Transverse colon (tissue), 4 donors: ENCODE results near the gene RABGGTB. TPM values are rescaled to one million over a fixed set of nuclear protein-coding genes. Genes with fewer than 3 reads are reported as not detected.
A peak's percentile ranks its signal among the peaks of the same experiment; 100 is the strongest.

Experiments used
- DNase-seq: peaks from one replicate; pipeline ENCODE4 v3.0.0-alpha.2; 2019
- H3K27ac ChIP-seq, 4 donors: fragments of 200-600 bp; sonication (generic); 2 replicates each; pipeline ENCODE4 v1.5.1; 2016 to 2018; ENCODE audit warnings: inconsistent platforms in 4 of 4
- H3K27me3 ChIP-seq: fragments of 200-600 bp; sonication (generic); 2 replicates; pipeline ENCODE4 v1.5.1; 2017; ENCODE audit warnings: inconsistent platforms
- H3K36me3 ChIP-seq, 4 donors: fragments of 200-600 bp; sonication (generic); 2 replicates each; pipeline ENCODE4 v1.5.1; 2017 to 2019; ENCODE audit warnings: inconsistent platforms in 4 of 4
- H3K4me1 ChIP-seq, 4 donors: fragments of 200-600 bp; sonication (generic); 2 replicates each; pipeline ENCODE4 v1.5.1; 2017 to 2020; ENCODE audit warnings: inconsistent platforms in 4 of 4
- H3K4me3 ChIP-seq, 4 donors: fragments of 200-600 bp; sonication (generic); 1 replicate in 1 of 4; 2 replicates in 3 of 4; pipeline versions ENCODE4 v1.5.1 to v1.6.1; 2017 to 2019; ENCODE audit warnings: inconsistent platforms in 4 of 4
- H3K9me3 ChIP-seq, 2 donors: fragments of 200-600 bp; sonication (generic); 2 replicates each; pipeline ENCODE4 v1.5.1; 2017 to 2019; ENCODE audit warnings: inconsistent platforms in 2 of 2
- CTCF ChIP-seq, 5 experiments: fragments of 200-600 bp in 3 of 5; fragments of 450-650 bp in 2 of 5; sonication (generic) in 3 of 5; IDR thresholded peaks; 1 replicate in 2 of 5; 2 replicates in 3 of 5; pipeline ENCODE4 v1.5.1; 2016 to 2017; ENCODE audit warnings: antibody characterized with exemption in 5 of 5, inconsistent platforms in 3 of 5, mild to moderate bottlenecking in 2 of 5, moderate library complexity in 1 of 5
- EP300 ChIP-seq: sonication (generic); formaldehyde crosslinking; IDR thresholded peaks from one replicate; pipeline ENCODE4 v1.6.1; 2017; ENCODE audit warnings: antibody characterized with exemption, low read depth
- POLR2A ChIP-seq: fragments of 450-650 bp; IDR thresholded peaks from one replicate; pipeline ENCODE4 v1.6.1; 2016; ENCODE audit warnings: antibody characterized with exemption, mild to moderate bottlenecking, moderate library complexity
- POLR2AphosphoS5 ChIP-seq, 3 donors: sonication (generic); formaldehyde crosslinking; IDR thresholded peaks; one replicate each; pipeline ENCODE4 v1.6.1; 2016; ENCODE audit warnings: antibody characterized with exemption in 3 of 3
- WGBS, 2 donors: methylation state at CpG; one replicate each; pipeline ENCODE4 v1.1.5; 2018; ENCODE audit warnings: low coverage in 1 of 2; 5-methylcytosine and 5-hydroxymethylcytosine counted together
- in situ Hi-C, 4 donors: fragments of 200-750 bp; cut with MboI; loops; one replicate each; pipeline versions ENCODE4 v1.15.0 to v1.15.1; 2017; ENCODE audit warnings: low sequenced_read_pairs in 3 of 4, low pct_ligation_motif_present in 1 of 4, low pct_unique_long_range_greater_than_20kb in 1 of 4
- intact Hi-C: fragments of 100-400 bp; cut with DNase I; formaldehyde crosslinking; loops from one replicate; pipeline ENCODE4 v1.15.1; 2023; ENCODE audit warnings: low total_unique reads
- total RNA-seq, 4 donors: library from RNA; depleted of rRNA; stranded (reverse); fragments of >200 nt; gene quantifications; one replicate each; pipeline ENCODE4 v1.1.0, GENCODE V29; 2016

Gene RABGGTB
- total RNA-seq, 4 donors from 2014 or later, result 21.3 to 126 (median 68.4) TPM

DNA sequence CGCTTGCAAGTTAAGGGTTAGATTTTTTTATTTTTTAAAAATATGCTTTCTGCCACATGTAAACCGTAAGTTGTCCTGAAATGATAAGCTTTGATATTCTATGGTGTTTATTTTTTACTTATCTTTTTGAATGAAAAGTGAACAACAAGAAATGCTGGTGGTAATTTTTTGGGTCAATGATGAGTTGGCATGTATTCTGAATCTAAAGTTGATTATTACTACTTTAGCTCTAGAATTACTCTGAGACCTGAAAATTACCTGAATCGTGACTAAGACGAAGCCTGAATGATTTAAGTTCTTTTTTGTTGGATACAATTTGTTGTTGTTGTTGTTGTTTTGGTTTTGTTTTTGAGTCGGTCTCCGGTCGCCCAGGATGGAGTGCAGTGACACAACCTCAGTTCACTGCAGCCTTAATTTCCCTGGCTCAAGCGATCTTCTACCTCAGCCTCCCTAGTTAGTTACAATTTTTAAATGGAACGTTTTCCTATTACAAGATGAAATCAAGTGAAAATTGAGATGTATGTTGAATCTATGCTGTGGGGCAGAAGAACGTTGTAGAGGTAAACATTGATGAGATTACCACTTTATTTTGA is 941 bp downstream of the RABGGTB start:
- WGBS, 2 donors, result 1 to 3% methylated on average over 10 of the region's 10 CpGs
- in situ Hi-C loops (loop anchor here in 1 of 4 donors (10.0 kb wide), 1 partner anchor 62 kb away; the partner anchor contains the start of gene ACADM), intact Hi-C loops (no loop called here)
- peaks cover 33 to 58% (median 49%) of the 10 kb centered on the region in 4 donors for H3K4me1 ChIP-seq
- TF ChIP-seq EP300 (no peak), POLR2A (no peak), POLR2AphosphoS5 (IDR thresholded peaks at IDR 0.05) (no peak), CTCF (IDR thresholded peaks at IDR 0.05) (no peak)
- H3K27ac ChIP-seq, result peak overlapping the region; percentile 89 to 91 (median 90)
- no peaks in the 10 kb centered on the region for H3K27me3 ChIP-seq
- H3K36me3 ChIP-seq, result peaks cover 0 to 9% (median under 1%) of the 10 kb centered on the region in 4 donors
- DNase-seq, result no peak
- peak overlapping the region; percentile 27 to 80 (median 62) for H3K4me3 ChIP-seq
- H3K9me3 ChIP-seq, result no peaks in the 10 kb centered on the region

- WGBS, 2 donors, result 12 to 16% methylated on average over 3 to 4 of the region's 4 CpGs
- TF ChIP-seq POLR2A, result no peak
- TF ChIP-seq POLR2AphosphoS5 (IDR thresholded peaks at IDR 0.05), result no peak
- peak overlapping the region; percentile 27 to 80 (median 62) for H3K4me3 ChIP-seq
- H3K27ac ChIP-seq, result peak overlapping the region; percentile 89 to 91 (median 90)
- in situ Hi-C loops, result loop anchor here in 1 of 4 donors (10.0 kb wide), 1 partner anchor 63 kb away; the partner anchor contains the start of gene ACADM
- H3K4me1 ChIP-seq, result peaks cover 33 to 58% (median 49%) of the 10 kb centered on the region in 4 donors
- peaks cover 0 to 14% (median 3%) of the 10 kb centered on the region in 4 donors for H3K36me3 ChIP-seq
- H3K27me3 ChIP-seq, result no peaks in the 10 kb centered on the region
- no peak for DNase-seq
- no peaks in the 10 kb centered on the region for H3K9me3 ChIP-seq
- intact Hi-C loops, result no loop called here
Observed at GRCh38 chr1:75787524-75787923, 1.5 kb downstream of the RABGGTB start.

DNA sequence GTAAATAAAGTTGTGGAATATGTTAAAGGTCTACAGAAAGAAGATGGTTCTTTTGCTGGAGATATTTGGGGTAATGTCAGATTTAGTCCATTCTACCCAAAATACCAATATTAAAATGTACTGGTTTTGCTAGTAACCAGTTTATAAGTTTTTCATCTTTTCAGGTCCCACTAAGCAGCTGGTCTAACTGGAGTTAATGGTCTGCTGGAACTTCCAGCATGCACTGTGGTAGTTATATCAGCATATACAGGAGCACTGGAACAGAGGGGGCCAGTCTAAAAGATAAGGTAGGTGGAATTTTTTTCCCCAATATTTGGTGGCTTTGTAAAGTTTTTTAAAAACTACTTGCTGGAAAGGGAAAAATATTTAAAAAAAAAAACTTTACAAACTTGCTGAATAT is 3.9 kb downstream of the RABGGTB start:
- Histone ChIP-seq H3K4me3 (no peak overlapping the region), H3K9me3 (no peaks in the 10 kb centered on the region), H3K36me3 (peaks cover 0 to 37% (median 14%) of the 10 kb centered on the region in 4 donors), H3K27me3 (no peaks in the 10 kb centered on the region), H3K27ac (peak overlapping the region in 1 of 4 donors; percentile 13), H3K4me1 (peaks cover 33 to 57% (median 49%) of the 10 kb centered on the region in 4 donors)
- DNase-seq, result no peak
- in situ Hi-C loops, result loop anchor here in 1 of 4 donors (10.0 kb wide), 1 partner anchor 65 kb away; the partner anchor contains the start of gene ACADM
- TF ChIP-seq POLR2A, result no peak
- no peak for TF ChIP-seq EP300
- no peak for TF ChIP-seq POLR2AphosphoS5 (IDR thresholded peaks at IDR 0.05)
- TF ChIP-seq CTCF (IDR thresholded peaks at IDR 0.05), result no peak
- intact Hi-C loops, result no loop called here

GRCh38 chr1:75791022-75791421 is 5.0 kb downstream of the RABGGTB start:
- peaks cover 33 to 51% (median 43%) of the 10 kb centered on the region in 4 donors for H3K4me1 ChIP-seq
- DNase-seq, result no peak
- H3K9me3 ChIP-seq, result no peaks in the 10 kb centered on the region
- H3K27me3 ChIP-seq, result no peaks in the 10 kb centered on the region
- intact Hi-C loops, result no loop called here
- 29 to 37% methylated on average over 1 of the region's 1 CpG for WGBS, 2 donors
- peak overlapping the region; percentile 59 to 72 (median 64) for H3K27ac ChIP-seq
- H3K36me3 ChIP-seq, result peaks cover 0 to 47% (median 18%) of the 10 kb centered on the region in 4 donors
- TF ChIP-seq EP300 (no peak), POLR2AphosphoS5 (IDR thresholded peaks at IDR 0.05) (peak in 1 of 3 donors; percentile 43)
- H3K4me3 ChIP-seq, result peak overlapping the region in 1 of 4 donors; percentile 10
- in situ Hi-C loops, result no loop called here

DNA sequence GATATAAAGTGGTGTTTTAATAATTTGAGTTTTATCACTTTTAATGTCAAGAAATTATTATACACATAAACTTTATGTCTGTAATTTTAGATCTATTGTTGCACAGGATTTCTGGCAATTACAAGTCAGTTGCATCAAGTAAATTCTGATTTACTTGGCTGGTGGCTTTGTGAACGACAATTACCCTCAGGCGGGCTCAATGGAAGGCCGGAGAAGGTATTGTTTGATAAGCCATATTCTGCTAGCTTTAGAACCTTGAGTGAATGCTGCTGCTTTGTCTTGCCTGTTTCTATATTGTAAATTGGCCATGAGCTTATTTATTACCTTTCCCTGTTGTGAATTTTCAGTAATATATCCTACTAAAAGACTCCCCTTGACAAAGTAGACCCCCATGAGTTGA is 6.0 kb downstream of the RABGGTB start:
- Histone ChIP-seq H3K4me1 (peaks cover 33 to 47% (median 43%) of the 10 kb centered on the region in 4 donors), H3K9me3 (no peaks in the 10 kb centered on the region), H3K27ac (no peak overlapping the region), H3K36me3 (peaks cover 0 to 47% (median 19%) of the 10 kb centered on the region in 4 donors), H3K27me3 (no peaks in the 10 kb centered on the region), H3K4me3 (no peak overlapping the region)
- 80 to 99% methylated on average over 2 to 3 of the region's 3 CpGs for WGBS, 2 donors
- intact Hi-C loops, result no loop called here
- in situ Hi-C loops, result no loop called here
- no peak for DNase-seq
- TF ChIP-seq POLR2A, result no peak
- no peak for TF ChIP-seq EP300
- no peak for TF ChIP-seq CTCF (IDR thresholded peaks at IDR 0.05)
- TF ChIP-seq POLR2AphosphoS5 (IDR thresholded peaks at IDR 0.05), result no peak
